Prostate gland (tissue), 2 donors: ENCODE results near the gene FGF1. TPM values are rescaled to one million over a fixed set of nuclear protein-coding genes. Genes with fewer than 3 reads are reported as not detected.

Source experiments
- DNase-seq: peaks from one replicate; pipeline ENCODE4 v3.0.0-alpha.2; 2019; ENCODE audit warnings: low spot score
- H3K27ac ChIP-seq, 2 donors: fragments of 200-600 bp; sonication (generic); 2 replicates each; pipeline ENCODE4 v1.5.1; 2017 to 2019
- H3K27me3 ChIP-seq: fragments of 200-600 bp; sonication (generic); replicated peaks from 2 replicates; pipeline ENCODE4 v1.5.1; 2019; ENCODE audit not compliant: insufficient read depth
- H3K36me3 ChIP-seq, 2 donors: fragments of 200-600 bp; sonication (generic); 1 replicate in 1 of 2; 2 replicates in 1 of 2; pipeline versions ENCODE4 v1.5.1 to v1.8.1; 2017 to 2019
- H3K4me1 ChIP-seq: fragments of 200-600 bp; sonication (generic); replicated peaks from 2 replicates; pipeline ENCODE4 v1.5.1; 2019
- H3K4me3 ChIP-seq, 2 donors: fragments of 200-600 bp; sonication (generic); 2 replicates each; pipeline ENCODE4 v1.5.1; 2017 to 2019
- H3K9me3 ChIP-seq: fragments of 200-600 bp; sonication (generic); 2 replicates; pipeline ENCODE4 v1.5.1; 2017
- CTCF ChIP-seq, 4 experiments: fragments of 200-600 bp in 2 of 4; fragments of 450-650 bp in 2 of 4; sonication (generic) in 2 of 4; IDR thresholded peaks; 1 replicate in 3 of 4; 2 replicates in 1 of 4; pipeline ENCODE4 v1.5.1; 2016 to 2019; ENCODE audit warnings: antibody characterized with exemption in 4 of 4, mild to moderate bottlenecking in 2 of 4, moderate library complexity in 2 of 4
- POLR2A ChIP-seq: fragments of 450-650 bp; IDR thresholded peaks from one replicate; pipeline ENCODE4 v1.6.1; 2016; ENCODE audit warnings: antibody characterized with exemption, mild to moderate bottlenecking
- POLR2AphosphoS5 ChIP-seq: sonication (generic); formaldehyde crosslinking; IDR thresholded peaks from one replicate; pipeline ENCODE4 v1.6.1; 2017; ENCODE audit warnings: antibody characterized with exemption
- WGBS: methylation state at CpG from one replicate; pipeline ENCODE4 v1.1.5; 2018; 5-methylcytosine and 5-hydroxymethylcytosine counted together
- intact Hi-C: fragments of 100-400 bp; cut with DNase I; formaldehyde crosslinking; loops from one replicate; pipeline ENCODE4 v1.14.2; 2022
- total RNA-seq, 2 donors: library from RNA; depleted of rRNA; stranded (reverse); fragments of >200 nt; gene quantifications; one replicate each; pipeline ENCODE4 v1.1.0, GENCODE V29; 2016

FGF1 gene
- total RNA-seq, 2 donors from 2014 or later, result 2.0 to 9.4 TPM

DNA sequence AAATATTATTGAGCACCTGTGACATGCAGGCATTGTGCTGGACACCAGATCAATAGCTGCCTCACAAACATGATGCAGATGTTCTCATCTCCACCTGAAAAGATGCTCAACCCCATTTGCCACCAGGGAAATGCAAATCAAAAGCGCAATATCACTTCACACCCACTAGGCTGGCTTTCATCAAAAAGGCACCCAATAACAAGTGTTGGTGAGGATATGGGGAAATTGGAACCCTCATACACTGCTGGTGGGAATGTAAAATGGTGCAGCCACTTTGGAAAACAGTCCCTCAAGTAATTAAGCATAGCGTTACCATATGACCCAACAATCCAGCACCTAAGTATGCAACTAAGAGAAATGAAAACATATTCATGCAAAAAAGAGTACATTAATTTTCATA lies 24.7 kb downstream of the FGF1 start:
- H3K4me3 ChIP-seq, result no peak overlapping the region
- H3K36me3 ChIP-seq, result no peaks in the 10 kb centered on the region
- H3K27me3 ChIP-seq, result no peaks in the 10 kb centered on the region
- intact Hi-C loops, result no loop called here
- no peak for DNase-seq
- no peaks in the 10 kb centered on the region for H3K4me1 ChIP-seq
- TF ChIP-seq CTCF (IDR thresholded peaks at IDR 0.05) (no peak), POLR2AphosphoS5 (no peak), POLR2A (no peak)
- no peak overlapping the region for H3K27ac ChIP-seq
- WGBS, result 100% methylated on average over 2 of the region's 2 CpGs
- no peaks in the 10 kb centered on the region for H3K9me3 ChIP-seq

GRCh38 chr5:142660731-142661130 lies 25.2 kb downstream of the FGF1 start:
- no peaks in the 10 kb centered on the region for H3K9me3 ChIP-seq
- no peaks in the 10 kb centered on the region for H3K27me3 ChIP-seq
- intact Hi-C loops, result no loop called here
- H3K27ac ChIP-seq, result no peak overlapping the region
- no peak overlapping the region for H3K4me3 ChIP-seq
- DNase-seq, result no peak
- H3K4me1 ChIP-seq, result no peaks in the 10 kb centered on the region
- H3K36me3 ChIP-seq, result no peaks in the 10 kb centered on the region
- TF ChIP-seq POLR2A (no peak), POLR2AphosphoS5 (no peak), CTCF (IDR thresholded peaks at IDR 0.05) (no peak)

GRCh38 chr5:142660196-142660595 lies 25.7 kb downstream of the FGF1 start:
- no peaks in the 10 kb centered on the region for H3K9me3 ChIP-seq
- no peaks in the 10 kb centered on the region for H3K27me3 ChIP-seq
- no peak overlapping the region for H3K4me3 ChIP-seq
- DNase-seq, result no peak
- no peak overlapping the region for H3K27ac ChIP-seq
- no peaks in the 10 kb centered on the region for H3K36me3 ChIP-seq
- WGBS, result 98% methylated on average over 10 of the region's 10 CpGs
- no peak for TF ChIP-seq CTCF (IDR thresholded peaks at IDR 0.05)
- TF ChIP-seq POLR2A, result no peak
- TF ChIP-seq POLR2AphosphoS5, result no peak
- intact Hi-C loops, result no loop called here
- H3K4me1 ChIP-seq, result no peaks in the 10 kb centered on the region

- intact Hi-C loops, result loop anchor here (5.0 kb wide), 1 partner anchor 47 kb away; no protein-coding TSS in a partner anchor
- Histone ChIP-seq H3K4me3 (no peak overlapping the region), H3K27me3 (no peaks in the 10 kb centered on the region), H3K9me3 (no peaks in the 10 kb centered on the region), H3K27ac (no peak overlapping the region), H3K36me3 (no peaks in the 10 kb centered on the region), H3K4me1 (no peaks in the 10 kb centered on the region)
- TF ChIP-seq POLR2AphosphoS5, result no peak
- no peak for TF ChIP-seq POLR2A
- no peak for TF ChIP-seq CTCF (IDR thresholded peaks at IDR 0.05)
- DNase-seq, result no peak
- 94% methylated on average over 4 of the region's 4 CpGs for WGBS
Observed at GRCh38 chr5:142659405-142659804, 26.5 kb downstream of the FGF1 start.

GRCh38 chr5:142658278-142658677 lies 27.6 kb downstream of the FGF1 start:
- H3K27me3 ChIP-seq, result no peaks in the 10 kb centered on the region
- WGBS, result 100% methylated on average over 2 of the region's 2 CpGs
- H3K27ac ChIP-seq, result no peak overlapping the region
- no peaks in the 10 kb centered on the region for H3K36me3 ChIP-seq
- no peaks in the 10 kb centered on the region for H3K9me3 ChIP-seq
- no peak overlapping the region for H3K4me3 ChIP-seq
- no peaks in the 10 kb centered on the region for H3K4me1 ChIP-seq
- no peak for DNase-seq
- intact Hi-C loops, result loop anchor here (5.0 kb wide), 1 partner anchor 46 kb away; no protein-coding TSS in a partner anchor
- TF ChIP-seq POLR2AphosphoS5 (no peak), CTCF (IDR thresholded peaks at IDR 0.05) (no peak), POLR2A (no peak)
